Endodermal cell (in vitro differentiated cells): ENCODE results near the gene FAXC. TPM values are rescaled to one million over a fixed set of nuclear protein-coding genes. Genes with fewer than 3 reads are reported as not detected.
"Not testable (repeated sequence)": the region's sequence is repeated elsewhere in the genome, so short reads cannot be mapped to it uniquely, and the experiment has no call there.

ENCODE experiments used
- DNase-seq: peaks from one replicate; pipeline ENCODE4 v3.0.0-alpha.2; 2017
- H3K27ac ChIP-seq: 2 replicates; pipeline ENCODE4 v1.5.1; 2013; ENCODE audit warnings: mild to moderate bottlenecking, low read depth, low read length, moderate library complexity
- H3K27me3 ChIP-seq: 2 replicates; pipeline ENCODE4 v1.6.1; 2013; ENCODE audit warnings: mild to moderate bottlenecking, low read length, moderate library complexity; ENCODE audit not compliant: insufficient read depth, control insufficient read depth, poor library complexity, severe bottlenecking
- H3K36me3 ChIP-seq: 2 replicates; pipeline ENCODE4 v1.7.0; 2013; ENCODE audit warnings: mild to moderate bottlenecking, low read length, moderate library complexity; ENCODE audit not compliant: control insufficient read depth, insufficient read depth
- H3K4me1 ChIP-seq: one replicate; pipeline ENCODE4 v1.7.0; 2013; ENCODE audit warnings: low read length; ENCODE audit not compliant: control insufficient read depth, insufficient read depth
- H3K4me3 ChIP-seq: 2 replicates; pipeline ENCODE4 v1.5.1; 2013; ENCODE audit warnings: mild to moderate bottlenecking, low read length, moderate library complexity
- H3K9ac ChIP-seq: 2 replicates; pipeline ENCODE4 v1.6.1; 2013; ENCODE audit warnings: mild to moderate bottlenecking, low read length, moderate library complexity; ENCODE audit not compliant: poor library complexity, severe bottlenecking; ENCODE audit errors: extremely low read depth
- H3K9me3 ChIP-seq: 2 replicates; pipeline ENCODE4 v1.6.1; 2013; ENCODE audit warnings: mild to moderate bottlenecking, low read length, moderate library complexity; ENCODE audit not compliant: control insufficient read depth
- H3K27ac Mint-ChIP-seq: 2 replicates; pipeline ENCODE4 v1.8.0; 2020; ENCODE audit warnings: mixed read lengths
- H3K27me3 Mint-ChIP-seq: 2 replicates; pipeline ENCODE4 v1.8.0; 2021; ENCODE audit warnings: mild to moderate bottlenecking, mixed read lengths; ENCODE audit not compliant: insufficient read depth
- H3K36me3 Mint-ChIP-seq: 2 replicates; pipeline ENCODE4 v1.8.0; 2020; ENCODE audit warnings: low read depth, mixed read lengths
- H3K4me1 Mint-ChIP-seq: 2 replicates; pipeline ENCODE4 v1.8.0; 2020; ENCODE audit warnings: mixed read lengths
- H3K4me3 Mint-ChIP-seq: 2 replicates; pipeline ENCODE4 v1.8.0; 2020; ENCODE audit warnings: mild to moderate bottlenecking, moderate library complexity, mixed read lengths
- H3K9me3 Mint-ChIP-seq: 2 replicates; pipeline ENCODE4 v1.8.0; 2020; ENCODE audit warnings: mild to moderate bottlenecking, mixed read lengths
- CTCF ChIP-seq: fragments of 200-600 bp; sonication (generic); conservative IDR thresholded peaks from 2 replicates; pipeline ENCODE4 v1.5.0; 2021; ENCODE audit warnings: antibody characterized with exemption, mild to moderate bottlenecking
- WGBS, 2 experiments: methylation state at CpG; one replicate each; pipeline versions ENCODE4 v1.1.5 to v1.1.7; 2013; ENCODE audit warnings: missing lambda C conversion rate in 2 of 2, mixed read lengths in 1 of 2; ENCODE audit not compliant: insufficient coverage in 1 of 2, insufficient read length in 1 of 2; 5-methylcytosine and 5-hydroxymethylcytosine counted together
- total RNA-seq, 2 donors: library from RNA; stranded (reverse); fragmentation: NEBNext Ultra II Directional in 1 of 2; extraction: Animal tissue kit (Norgen Biotek cat#: 25700) in 1 of 2; gene quantifications; 2 replicates in 1 of 2; 3 replicates in 1 of 2; pipeline ENCODE4 v1.2.1, GENCODE V29; 2021

FAXC gene
- total RNA-seq, 2 donors from 2014 or later = 8.8 to 19.5 TPM

- no peak overlapping the region for H3K27ac ChIP-seq
- no peaks in the 10 kb centered on the region for H3K36me3 ChIP-seq
- H3K27ac Mint-ChIP-seq = no peak overlapping the region
- peaks cover 18% of the 10 kb centered on the region for H3K4me1 Mint-ChIP-seq
- H3K4me1 ChIP-seq = no peaks in the 10 kb centered on the region
- no peak overlapping the region for H3K4me3 Mint-ChIP-seq
- H3K27me3 Mint-ChIP-seq = no peaks in the 10 kb centered on the region
- peaks cover 2% of the 10 kb centered on the region for H3K36me3 Mint-ChIP-seq
- WGBS, 2 experiments = 33 to 80% methylated on average over 1 to 3 of the region's 3 CpGs
- no peaks in the 10 kb centered on the region for H3K27me3 ChIP-seq
- no peaks in the 10 kb centered on the region for H3K9me3 ChIP-seq
- TF ChIP-seq CTCF = no peak
- H3K9me3 Mint-ChIP-seq = no peaks in the 10 kb centered on the region
- H3K4me3 ChIP-seq = no peak overlapping the region
- no peak overlapping the region for H3K9ac ChIP-seq
- DNase-seq = no peak
These were observed 5.2 kb downstream of the FAXC start for GRCh38 chr6:99344289-99344688.

DNA sequence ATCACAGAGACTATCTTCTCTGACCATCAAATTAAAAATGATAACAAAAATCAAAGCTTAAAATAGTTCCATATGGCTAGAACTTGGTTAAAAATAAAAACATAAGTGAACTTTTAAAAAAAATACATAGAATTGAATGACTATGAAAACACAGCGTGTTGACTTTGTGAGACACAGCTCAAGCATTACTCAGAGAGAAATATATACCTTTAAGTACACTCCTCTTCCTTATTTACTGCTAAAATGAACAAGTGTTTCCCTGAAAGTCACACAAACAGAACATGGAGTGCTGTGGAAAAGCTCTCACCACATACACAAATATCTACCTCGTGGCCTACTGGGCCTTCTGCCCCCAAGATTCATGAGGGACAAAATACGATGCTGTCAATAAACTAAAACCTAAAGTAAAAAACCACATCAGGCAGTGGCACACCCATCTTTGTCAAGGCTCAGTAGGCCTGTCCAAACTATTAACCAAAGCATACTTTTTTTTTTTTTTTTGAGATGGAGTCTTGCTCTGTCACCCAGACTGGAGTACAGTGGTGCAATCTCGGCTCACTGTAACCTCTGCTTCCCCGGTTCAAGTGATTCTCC, 7.5 kb downstream of the FAXC start:
- no peaks in the 10 kb centered on the region for H3K9me3 ChIP-seq
- H3K4me1 ChIP-seq = no peaks in the 10 kb centered on the region
- no peaks in the 10 kb centered on the region for H3K27me3 ChIP-seq
- no peak overlapping the region for H3K9ac ChIP-seq
- WGBS, 2 experiments = 95 to 98% methylated on average over 5 of the region's 5 CpGs
- Mint-ChIP-seq H3K36me3 (peaks cover 2% of the 10 kb centered on the region), H3K4me3 (no peak overlapping the region), H3K4me1 (peaks cover 6% of the 10 kb centered on the region), H3K27me3 (no peaks in the 10 kb centered on the region), H3K27ac (no peak overlapping the region), H3K9me3 (no peaks in the 10 kb centered on the region)
- no peak for TF ChIP-seq CTCF
- no peak overlapping the region for H3K27ac ChIP-seq
- H3K36me3 ChIP-seq = no peaks in the 10 kb centered on the region
- DNase-seq = no peak
- no peak overlapping the region for H3K4me3 ChIP-seq

- Mint-ChIP-seq H3K27me3 (no peaks in the 10 kb centered on the region), H3K4me3 (no peak overlapping the region), H3K9me3 (no peaks in the 10 kb centered on the region), H3K27ac (no peak overlapping the region), H3K36me3 (peaks cover 2% of the 10 kb centered on the region), H3K4me1 (peaks cover 5% of the 10 kb centered on the region)
- TF ChIP-seq CTCF = no peak
- no peak for DNase-seq
- H3K9me3 ChIP-seq = no peaks in the 10 kb centered on the region
- H3K27me3 ChIP-seq = no peaks in the 10 kb centered on the region
- no peak overlapping the region for H3K4me3 ChIP-seq
- no peak overlapping the region for H3K9ac ChIP-seq
- H3K36me3 ChIP-seq = no peaks in the 10 kb centered on the region
- WGBS, 2 experiments = 78 to 87% methylated on average over 2 of the region's 2 CpGs
- H3K4me1 ChIP-seq = no peaks in the 10 kb centered on the region
- H3K27ac ChIP-seq = no peak overlapping the region
These were observed 11.3 kb downstream of the FAXC start for GRCh38 chr6:99338188-99338587.

- not testable (repeated sequence) for DNase-seq, H3K9ac ChIP-seq, H3K9me3 Mint-ChIP-seq, H3K27me3 ChIP-seq, H3K4me3 Mint-ChIP-seq, H3K4me1 Mint-ChIP-seq, H3K9me3 ChIP-seq, H3K36me3 ChIP-seq, H3K27me3 Mint-ChIP-seq, H3K4me1 ChIP-seq, H3K27ac ChIP-seq, H3K27ac Mint-ChIP-seq, H3K4me3 ChIP-seq, H3K36me3 Mint-ChIP-seq
- 84 to 87% methylated on average over 5 to 6 of the region's 6 CpGs for WGBS, 2 experiments
These were observed 14.2 kb downstream of the FAXC start for GRCh38 chr6:99335298-99335697.
